AG10803 (cell line): ENCODE data around the gene GRSF1.
A peak's percentile ranks its signal among the peaks of the same experiment; 100 is the strongest.

Experiments
- DNase-seq: peaks from one replicate; pipeline ENCODE4 v3.0.0; 2010; ENCODE audit warnings: low read depth
- H3K4me3 ChIP-seq: 2 replicates; pipeline ENCODE4 v1.5.1; 2011; ENCODE audit warnings: mild to moderate bottlenecking, low read length, control low read depth
- TF ChIP-seq, protein P1 (sequence below): conservative IDR thresholded peaks from 2 replicates; pipeline ENCODE4 v1.5.1; 2011; ENCODE audit warnings: mild to moderate bottlenecking, low read length, control low read depth, inconsistent platforms

GRSF1 gene, protein sequence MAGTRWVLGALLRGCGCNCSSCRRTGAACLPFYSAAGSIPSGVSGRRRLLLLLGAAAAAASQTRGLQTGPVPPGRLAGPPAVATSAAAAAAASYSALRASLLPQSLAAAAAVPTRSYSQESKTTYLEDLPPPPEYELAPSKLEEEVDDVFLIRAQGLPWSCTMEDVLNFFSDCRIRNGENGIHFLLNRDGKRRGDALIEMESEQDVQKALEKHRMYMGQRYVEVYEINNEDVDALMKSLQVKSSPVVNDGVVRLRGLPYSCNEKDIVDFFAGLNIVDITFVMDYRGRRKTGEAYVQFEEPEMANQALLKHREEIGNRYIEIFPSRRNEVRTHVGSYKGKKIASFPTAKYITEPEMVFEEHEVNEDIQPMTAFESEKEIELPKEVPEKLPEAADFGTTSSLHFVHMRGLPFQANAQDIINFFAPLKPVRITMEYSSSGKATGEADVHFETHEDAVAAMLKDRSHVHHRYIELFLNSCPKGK

DNA sequence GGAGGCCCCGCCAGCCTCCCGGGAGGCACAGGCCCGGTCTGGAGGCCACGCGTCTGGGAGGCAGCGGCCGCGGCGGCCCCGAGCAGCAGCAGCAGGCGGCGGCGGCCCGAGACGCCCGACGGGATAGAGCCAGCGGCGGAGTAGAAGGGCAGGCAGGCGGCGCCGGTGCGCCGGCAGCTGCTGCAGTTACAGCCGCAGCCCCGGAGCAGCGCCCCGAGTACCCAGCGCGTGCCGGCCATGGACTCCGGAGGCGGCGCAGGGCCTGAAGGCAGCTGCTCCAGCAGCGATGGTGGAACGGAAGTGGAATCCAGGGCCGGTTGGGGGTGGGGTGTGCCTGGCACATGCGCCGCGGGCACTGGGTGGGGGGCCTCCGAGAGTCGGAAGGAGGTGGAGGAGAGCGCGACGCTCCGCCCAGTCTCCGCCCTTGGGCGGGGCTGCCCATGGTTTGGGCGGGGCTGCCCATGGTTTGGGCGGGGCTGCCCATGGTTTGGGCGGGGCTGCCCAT is at the start of gene GRSF1:
Gene GRSF1 (minus strand): TSS at position 302 of the 505 bp plus-strand sequence. CDS start 63 bp downstream, at position 239.
- DNase-seq, result peak; percentile 91
- TF ChIP-seq, protein P1, sequence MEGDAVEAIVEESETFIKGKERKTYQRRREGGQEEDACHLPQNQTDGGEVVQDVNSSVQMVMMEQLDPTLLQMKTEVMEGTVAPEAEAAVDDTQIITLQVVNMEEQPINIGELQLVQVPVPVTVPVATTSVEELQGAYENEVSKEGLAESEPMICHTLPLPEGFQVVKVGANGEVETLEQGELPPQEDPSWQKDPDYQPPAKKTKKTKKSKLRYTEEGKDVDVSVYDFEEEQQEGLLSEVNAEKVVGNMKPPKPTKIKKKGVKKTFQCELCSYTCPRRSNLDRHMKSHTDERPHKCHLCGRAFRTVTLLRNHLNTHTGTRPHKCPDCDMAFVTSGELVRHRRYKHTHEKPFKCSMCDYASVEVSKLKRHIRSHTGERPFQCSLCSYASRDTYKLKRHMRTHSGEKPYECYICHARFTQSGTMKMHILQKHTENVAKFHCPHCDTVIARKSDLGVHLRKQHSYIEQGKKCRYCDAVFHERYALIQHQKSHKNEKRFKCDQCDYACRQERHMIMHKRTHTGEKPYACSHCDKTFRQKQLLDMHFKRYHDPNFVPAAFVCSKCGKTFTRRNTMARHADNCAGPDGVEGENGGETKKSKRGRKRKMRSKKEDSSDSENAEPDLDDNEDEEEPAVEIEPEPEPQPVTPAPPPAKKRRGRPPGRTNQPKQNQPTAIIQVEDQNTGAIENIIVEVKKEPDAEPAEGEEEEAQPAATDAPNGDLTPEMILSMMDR, result no peak; the same call in 1 of the 2 replicates

DNA sequence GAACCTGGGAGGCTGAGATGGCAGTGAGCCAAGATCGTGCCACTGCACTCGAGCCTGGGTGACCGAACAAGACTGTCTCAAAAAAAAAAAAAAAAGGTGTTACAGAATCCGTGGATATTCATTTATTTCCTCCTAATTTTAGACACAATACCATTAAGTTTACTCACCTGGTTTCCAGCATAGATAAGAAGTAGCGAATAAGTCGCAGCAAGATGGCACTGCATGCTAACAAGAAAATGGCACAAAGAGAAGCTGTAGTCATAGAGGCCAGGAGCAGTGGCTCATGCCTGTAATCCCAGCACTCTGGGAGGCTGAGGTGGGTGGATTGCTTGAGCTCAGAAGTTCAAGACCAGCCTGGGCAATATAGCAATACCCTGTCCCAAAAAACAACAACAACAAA is 45.5 kb upstream of the GRSF1 start:
- DNase-seq, result no peak
- no peak overlapping the region for H3K4me3 ChIP-seq
- TF ChIP-seq, protein P1, result no peak

More for the DNA sequence above, at the start of gene GRSF1:
- H3K4me3 ChIP-seq, result peak within 1 kb of the TSS; percentile 98

DNA sequence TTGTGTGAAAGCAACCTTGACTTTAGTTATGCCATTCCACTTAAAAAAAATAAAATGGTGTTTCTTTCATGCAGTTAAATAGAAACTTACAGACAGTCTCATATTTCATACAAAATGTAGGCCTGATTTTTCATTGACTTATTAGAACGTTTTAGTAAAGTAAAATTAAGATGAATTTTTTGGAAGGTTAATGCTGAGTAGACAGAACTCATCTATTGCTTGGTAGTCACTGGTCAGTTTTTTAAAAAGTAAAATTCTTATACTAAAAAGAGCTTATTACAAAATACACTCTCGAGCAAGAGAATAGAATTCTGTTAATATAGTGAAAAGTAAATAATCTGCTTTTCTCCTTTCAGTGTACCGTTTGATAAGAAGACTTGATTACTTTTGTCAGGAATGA is 41.0 kb upstream of the GRSF1 start:
- DNase-seq, result no peak
- H3K4me3 ChIP-seq, result no peak overlapping the region
- TF ChIP-seq, protein P1, result no peak

DNA sequence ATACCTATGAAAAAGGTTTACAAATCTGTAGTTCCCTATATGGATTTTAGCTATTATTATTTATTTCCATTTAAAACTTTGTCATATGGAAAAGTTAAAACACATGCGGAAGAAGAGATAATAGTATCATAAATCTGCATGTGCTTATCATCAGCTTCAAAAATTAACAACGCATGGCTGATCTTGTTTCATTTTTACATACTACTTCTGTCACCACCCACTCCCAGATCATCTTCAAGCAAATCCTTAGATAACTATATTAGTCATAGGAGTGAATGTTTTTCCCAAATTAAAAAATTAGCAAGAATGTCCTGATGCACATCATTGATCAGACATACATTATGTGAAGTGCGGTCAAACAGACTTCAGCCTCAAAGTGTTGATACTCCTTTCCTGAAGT is 37.9 kb upstream of the GRSF1 start:
- H3K4me3 ChIP-seq, result no peak overlapping the region
- no peak for DNase-seq
- TF ChIP-seq, protein P1, result no peak

DNA sequence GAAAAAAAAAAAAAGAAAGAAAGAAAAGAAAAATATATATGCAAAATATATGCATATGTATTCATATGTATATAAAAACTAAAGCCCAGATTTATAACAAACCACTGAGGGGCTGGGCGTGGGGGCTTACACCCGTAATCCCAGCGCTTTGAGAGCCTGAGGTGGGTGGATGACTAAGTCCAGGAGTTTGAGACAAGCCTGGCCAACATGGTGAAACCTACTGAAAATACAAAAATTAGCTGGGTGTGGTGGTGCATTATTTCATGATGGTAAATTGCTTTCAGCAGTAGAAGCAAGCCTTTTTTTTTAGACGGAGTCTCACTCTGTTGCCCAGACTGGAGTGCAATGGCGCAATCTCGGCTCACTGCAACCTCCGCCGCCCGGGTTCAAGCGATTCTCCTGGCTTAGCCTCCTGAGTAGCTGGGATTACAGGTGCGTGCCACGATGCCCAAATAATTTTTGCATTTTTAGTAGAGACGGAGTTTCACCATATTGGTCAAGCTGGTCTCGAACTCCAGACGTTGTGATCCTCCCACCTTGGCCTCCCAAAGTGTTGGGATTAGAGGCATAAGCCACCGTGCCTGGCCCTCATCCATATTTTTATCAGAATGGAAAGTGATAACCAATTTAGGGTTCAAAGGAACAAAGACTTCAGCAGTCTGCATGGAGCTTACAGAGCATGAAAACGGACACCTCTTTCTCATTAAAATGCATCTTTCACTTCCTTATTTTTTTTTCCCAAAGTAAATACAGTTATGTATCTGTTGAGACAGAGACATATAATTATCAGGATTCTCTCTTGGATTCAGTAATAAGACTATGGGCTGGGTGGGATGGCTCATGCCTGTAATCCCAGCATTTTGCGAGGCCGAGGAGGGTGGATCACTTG is 34.8 kb upstream of the GRSF1 start:
- DNase-seq, result no peak
- H3K4me3 ChIP-seq, result no peak overlapping the region
- TF ChIP-seq, protein P1, result no peak

DNA sequence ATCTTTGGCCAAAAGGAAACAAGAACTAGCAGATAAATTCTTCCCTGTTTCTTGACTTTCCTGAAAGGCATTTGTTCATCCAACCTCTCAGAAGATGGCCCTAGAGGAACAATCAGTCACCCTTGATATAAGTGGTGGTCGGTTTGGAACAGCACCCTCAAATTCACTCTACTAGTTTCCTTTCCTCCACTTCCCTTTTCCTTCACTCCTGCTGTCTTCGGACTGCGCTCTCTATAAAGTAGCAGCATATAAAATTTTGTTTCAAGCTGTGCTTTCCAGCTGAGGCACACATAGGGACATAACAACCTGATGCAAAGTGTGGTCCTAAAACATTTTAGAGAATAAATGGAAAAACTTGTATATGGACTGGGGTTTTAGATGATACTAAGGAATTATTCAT is 33.5 kb upstream of the GRSF1 start:
- H3K4me3 ChIP-seq, result no peak overlapping the region
- no peak for DNase-seq
- TF ChIP-seq, protein P1, result no peak
